HL-60 (cell line): Measurements from ENCODE around the gene C20orf96.

ENCODE experiments used
- DNase-seq, 2 experiments: peaks; one replicate each; pipeline ENCODE4 v3.0.0-alpha.2; 2010 to 2020; ENCODE audit warnings: low read depth in 1 of 2, low spot score in 1 of 2
- H3K27ac ChIP-seq: fragments of 250-450 bp; sonication (Bioruptor Pico); replicated peaks from 2 replicates; pipeline ENCODE4 v1.5.1; 2020; ENCODE audit warnings: mild to moderate bottlenecking, moderate library complexity
- H3K27me3 ChIP-seq: fragments of 250-450 bp; sonication (Bioruptor Pico); 2 replicates; pipeline ENCODE4 v1.5.1; 2021; ENCODE audit warnings: mild to moderate bottlenecking, moderate library complexity; ENCODE audit not compliant: insufficient read depth, poor library complexity, severe bottlenecking
- H3K4me3 ChIP-seq: replicated peaks from 2 replicates; pipeline ENCODE4 v1.5.1; 2011; ENCODE audit warnings: mild to moderate bottlenecking, control low read depth, low read length; ENCODE audit not compliant: insufficient read depth
- GABPA ChIP-seq: IDR thresholded peaks from 2 replicates; pipeline ENCODE4 v1.6.1; 2012; ENCODE audit warnings: low read depth
- POLR2AphosphoS5 ChIP-seq: IDR thresholded peaks from 2 replicates; pipeline ENCODE4 v1.6.1; 2012; ENCODE audit warnings: low read depth
- SPI1 ChIP-seq: IDR thresholded peaks from 2 replicates; pipeline ENCODE4 v1.6.1; 2012; ENCODE audit warnings: low read depth, mild to moderate bottlenecking, borderline replicate concordance
- TF ChIP-seq, protein P1 (sequence below): IDR thresholded peaks from one replicate; pipeline ENCODE4 v1.5.1; 2011; ENCODE audit warnings: low read length, control low read depth, inconsistent platforms; ENCODE audit not compliant: insufficient read depth
- TF ChIP-seq, protein P2 (sequence below): IDR thresholded peaks from 2 replicates; pipeline ENCODE4 v1.6.1; 2012; ENCODE audit warnings: low read depth; ENCODE audit not compliant: insufficient replicate concordance

Gene C20orf96

DNA sequence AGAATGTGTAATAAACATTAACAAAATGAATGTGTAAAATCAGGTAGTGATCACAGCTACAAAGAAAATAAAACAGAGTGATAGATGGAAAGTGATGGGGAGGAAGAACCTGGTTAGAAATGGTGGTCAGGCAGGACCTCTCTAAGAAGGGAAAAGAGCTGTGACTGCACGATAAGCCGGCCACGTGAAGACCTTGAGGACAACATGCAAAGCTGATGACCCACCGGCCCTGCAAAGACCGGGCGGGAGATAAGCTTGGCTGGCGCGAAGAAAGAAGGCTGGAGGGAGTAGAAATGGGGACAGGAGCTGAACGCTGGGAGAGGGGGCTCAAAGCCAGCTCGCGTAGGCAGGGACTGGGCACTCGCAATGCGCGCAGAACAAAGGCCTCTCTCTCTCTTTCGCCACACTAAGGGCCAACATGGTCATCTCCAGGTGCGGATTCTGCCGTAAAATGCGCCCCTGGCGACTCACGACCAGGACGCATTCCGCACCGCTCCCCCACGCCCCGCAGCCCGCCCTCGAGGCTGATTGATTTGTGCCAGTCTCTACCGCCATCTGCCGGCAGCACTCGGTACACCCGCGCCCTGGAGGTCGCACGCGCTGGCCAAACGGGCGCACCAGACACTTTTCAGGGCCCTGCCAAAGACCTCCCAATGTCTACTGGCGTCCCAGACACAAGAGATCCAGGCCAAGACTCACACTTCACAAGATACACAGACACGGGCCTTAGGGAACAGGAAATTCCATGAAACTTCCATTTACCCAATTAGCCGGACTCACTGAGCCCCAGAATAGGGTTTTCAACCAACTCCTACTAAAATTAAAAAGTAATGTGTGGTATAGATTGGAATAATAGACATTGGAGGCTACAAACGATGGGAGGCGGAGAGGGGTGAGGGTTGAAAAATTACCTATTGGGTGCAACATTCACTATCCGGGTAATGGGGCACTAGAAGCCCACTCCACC, 23.7 kb downstream of the C20orf96 start:
- H3K27ac ChIP-seq, result 0 out of 2 replicates have a peak overlapping the region, but pooled peaks have one; percentile 15
- no peak for TF ChIP-seq SPI1
- TF ChIP-seq, protein P1, sequence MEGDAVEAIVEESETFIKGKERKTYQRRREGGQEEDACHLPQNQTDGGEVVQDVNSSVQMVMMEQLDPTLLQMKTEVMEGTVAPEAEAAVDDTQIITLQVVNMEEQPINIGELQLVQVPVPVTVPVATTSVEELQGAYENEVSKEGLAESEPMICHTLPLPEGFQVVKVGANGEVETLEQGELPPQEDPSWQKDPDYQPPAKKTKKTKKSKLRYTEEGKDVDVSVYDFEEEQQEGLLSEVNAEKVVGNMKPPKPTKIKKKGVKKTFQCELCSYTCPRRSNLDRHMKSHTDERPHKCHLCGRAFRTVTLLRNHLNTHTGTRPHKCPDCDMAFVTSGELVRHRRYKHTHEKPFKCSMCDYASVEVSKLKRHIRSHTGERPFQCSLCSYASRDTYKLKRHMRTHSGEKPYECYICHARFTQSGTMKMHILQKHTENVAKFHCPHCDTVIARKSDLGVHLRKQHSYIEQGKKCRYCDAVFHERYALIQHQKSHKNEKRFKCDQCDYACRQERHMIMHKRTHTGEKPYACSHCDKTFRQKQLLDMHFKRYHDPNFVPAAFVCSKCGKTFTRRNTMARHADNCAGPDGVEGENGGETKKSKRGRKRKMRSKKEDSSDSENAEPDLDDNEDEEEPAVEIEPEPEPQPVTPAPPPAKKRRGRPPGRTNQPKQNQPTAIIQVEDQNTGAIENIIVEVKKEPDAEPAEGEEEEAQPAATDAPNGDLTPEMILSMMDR, result peak; percentile 86
- peak; percentile 54; the same call in 1 of the 2 replicates for TF ChIP-seq POLR2AphosphoS5
- no peak for TF ChIP-seq GABPA
- TF ChIP-seq, protein P2, sequence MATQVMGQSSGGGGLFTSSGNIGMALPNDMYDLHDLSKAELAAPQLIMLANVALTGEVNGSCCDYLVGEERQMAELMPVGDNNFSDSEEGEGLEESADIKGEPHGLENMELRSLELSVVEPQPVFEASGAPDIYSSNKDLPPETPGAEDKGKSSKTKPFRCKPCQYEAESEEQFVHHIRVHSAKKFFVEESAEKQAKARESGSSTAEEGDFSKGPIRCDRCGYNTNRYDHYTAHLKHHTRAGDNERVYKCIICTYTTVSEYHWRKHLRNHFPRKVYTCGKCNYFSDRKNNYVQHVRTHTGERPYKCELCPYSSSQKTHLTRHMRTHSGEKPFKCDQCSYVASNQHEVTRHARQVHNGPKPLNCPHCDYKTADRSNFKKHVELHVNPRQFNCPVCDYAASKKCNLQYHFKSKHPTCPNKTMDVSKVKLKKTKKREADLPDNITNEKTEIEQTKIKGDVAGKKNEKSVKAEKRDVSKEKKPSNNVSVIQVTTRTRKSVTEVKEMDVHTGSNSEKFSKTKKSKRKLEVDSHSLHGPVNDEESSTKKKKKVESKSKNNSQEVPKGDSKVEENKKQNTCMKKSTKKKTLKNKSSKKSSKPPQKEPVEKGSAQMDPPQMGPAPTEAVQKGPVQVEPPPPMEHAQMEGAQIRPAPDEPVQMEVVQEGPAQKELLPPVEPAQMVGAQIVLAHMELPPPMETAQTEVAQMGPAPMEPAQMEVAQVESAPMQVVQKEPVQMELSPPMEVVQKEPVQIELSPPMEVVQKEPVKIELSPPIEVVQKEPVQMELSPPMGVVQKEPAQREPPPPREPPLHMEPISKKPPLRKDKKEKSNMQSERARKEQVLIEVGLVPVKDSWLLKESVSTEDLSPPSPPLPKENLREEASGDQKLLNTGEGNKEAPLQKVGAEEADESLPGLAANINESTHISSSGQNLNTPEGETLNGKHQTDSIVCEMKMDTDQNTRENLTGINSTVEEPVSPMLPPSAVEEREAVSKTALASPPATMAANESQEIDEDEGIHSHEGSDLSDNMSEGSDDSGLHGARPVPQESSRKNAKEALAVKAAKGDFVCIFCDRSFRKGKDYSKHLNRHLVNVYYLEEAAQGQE, result no peak
- H3K27me3 ChIP-seq, result no peaks in the 10 kb centered on the region
- H3K4me3 ChIP-seq, result peak overlapping the region; percentile 43
- DNase-seq, result peak; percentile 88 to 89

DNA sequence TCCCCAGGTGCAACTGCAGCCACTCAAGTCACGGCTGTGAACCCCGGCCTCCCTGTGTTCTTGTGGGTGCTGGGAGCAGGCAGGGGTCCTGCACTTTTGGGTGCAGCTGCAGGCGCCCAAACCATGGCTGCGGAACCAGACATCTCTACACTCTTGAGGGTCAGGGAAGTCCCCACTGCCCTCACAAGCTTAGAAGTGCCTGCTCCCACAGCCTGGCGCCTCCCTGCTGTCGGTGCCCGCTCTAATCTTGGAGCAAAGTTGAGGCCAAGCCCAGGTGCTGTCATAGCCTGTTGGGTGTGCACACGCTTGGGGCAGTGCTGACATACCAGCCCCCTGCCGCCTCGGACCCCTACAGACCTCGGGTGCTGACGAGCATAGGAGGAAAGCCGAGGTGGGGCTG, 26.8 kb downstream of the C20orf96 start:
- no peak for DNase-seq

DNA sequence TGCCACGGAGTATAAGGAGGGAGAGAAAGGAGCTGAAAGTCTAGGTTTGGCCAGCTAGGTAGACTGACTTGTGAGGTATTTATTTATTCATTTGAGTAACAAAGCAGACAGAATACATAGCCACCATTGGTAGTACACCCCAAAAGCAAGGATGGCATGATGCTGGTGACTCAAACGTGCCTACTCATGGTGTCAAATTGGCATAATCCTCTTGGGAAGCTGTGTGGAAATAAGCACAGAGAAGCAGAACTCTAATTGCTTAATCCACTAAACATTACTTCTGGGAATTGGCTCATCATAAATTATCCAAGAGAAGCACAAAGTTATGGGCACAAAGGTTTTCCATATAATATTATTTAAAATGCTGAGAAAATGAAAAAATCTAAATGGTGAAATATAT, 30.6 kb downstream of the C20orf96 start:
- H3K4me3 ChIP-seq, result no peak overlapping the region
- TF ChIP-seq GABPA (no peak), SPI1 (no peak), POLR2AphosphoS5 (no peak)
- H3K27me3 ChIP-seq, result no peaks in the 10 kb centered on the region
- no peak overlapping the region for H3K27ac ChIP-seq
- peak in 1 of 2 experiments; percentile 20 for DNase-seq

More for the DNA sequence above, 26.8 kb downstream of the C20orf96 start:
- Histone ChIP-seq H3K4me3 (no peak overlapping the region), H3K27me3 (no peaks in the 10 kb centered on the region), H3K27ac (no peak overlapping the region)
- TF ChIP-seq GABPA (no peak), SPI1 (no peak), POLR2AphosphoS5 (no peak)
- TF ChIP-seq, protein P2, result no peak
- TF ChIP-seq, protein P1, result no peak

DNA sequence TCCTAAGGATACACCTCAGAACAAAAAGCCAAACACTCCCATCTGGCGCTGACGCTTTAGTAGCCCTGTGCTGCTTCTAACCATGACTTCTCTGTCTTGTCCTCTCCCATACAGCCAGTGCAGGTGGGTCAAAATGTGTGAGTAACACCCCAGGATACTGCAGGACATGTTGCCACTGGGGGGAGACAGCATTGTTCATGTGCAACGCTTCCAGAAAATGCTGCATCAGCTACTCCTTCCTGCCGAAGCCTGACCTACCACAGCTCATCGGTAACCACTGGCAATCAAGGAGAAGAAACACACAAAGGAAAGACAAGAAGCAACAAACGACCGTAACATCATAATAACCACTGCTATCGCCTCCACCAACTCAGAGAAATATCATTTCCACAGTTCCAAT, 31.6 kb downstream of the C20orf96 start:
- no peak for TF ChIP-seq POLR2AphosphoS5
- TF ChIP-seq, protein P2, result no peak
- no peak for TF ChIP-seq GABPA
- TF ChIP-seq, protein P1, result no peak
- Histone ChIP-seq H3K4me3 (no peak overlapping the region), H3K27ac (peak overlapping the region; percentile 13; the same call in 1 of the 2 replicates), H3K27me3 (no peaks in the 10 kb centered on the region)
- DNase-seq, result peak in 1 of 2 experiments; percentile 12
